ENCODE measurements around the gene CCDC83. TPM values are rescaled to one million over a fixed set of nuclear protein-coding genes. Genes with fewer than 3 reads are reported as not detected.

CCDC83 gene
- total and polyA plus RNA-seq, 2 experiments from 2014 or later = not detected

DNA sequence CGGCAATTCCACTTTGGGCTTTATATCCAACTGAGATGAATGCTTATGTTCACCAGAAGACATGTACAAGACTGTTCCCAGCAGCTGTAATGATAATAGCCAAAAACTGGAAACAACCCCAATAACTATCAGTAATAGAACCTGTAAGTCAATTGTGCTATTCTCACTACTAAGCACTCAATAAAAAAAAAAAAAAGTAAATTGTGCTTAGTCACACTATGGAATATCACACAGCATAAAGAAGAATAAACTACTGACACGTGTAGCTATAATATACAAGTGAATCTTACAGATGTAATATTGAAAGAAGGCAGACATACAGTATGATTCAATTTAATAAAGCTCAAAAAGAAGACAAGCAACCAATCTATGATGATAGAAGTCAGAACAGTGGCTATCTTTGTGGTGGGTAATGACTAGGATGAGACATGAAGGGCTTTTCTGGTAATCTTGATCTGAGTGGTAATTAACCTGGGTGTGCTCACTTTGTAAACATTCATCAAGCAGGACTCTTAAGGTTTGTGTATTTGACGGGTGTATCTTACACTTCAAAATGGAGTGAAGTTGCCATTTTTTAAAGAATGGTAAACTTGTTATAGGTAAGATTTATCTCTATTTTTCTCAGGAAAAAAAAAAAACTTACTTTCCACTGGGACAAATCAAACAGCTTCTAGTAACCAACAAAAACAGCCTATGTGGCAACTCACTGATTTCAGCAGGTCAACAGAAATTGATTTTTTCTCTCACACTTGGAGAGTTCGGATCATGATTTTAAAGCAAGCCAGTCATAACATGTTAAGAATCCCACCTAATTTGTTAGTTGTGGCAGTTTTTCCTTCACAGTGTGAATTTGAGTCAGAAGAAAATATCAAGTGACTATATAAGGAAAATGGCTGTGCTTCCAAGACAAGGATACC is 84.2 kb downstream of the CCDC83 start:
- Histone ChIP-seq H3K4me3 (no peak overlapping the region), H3K36me3 (ENCODE audit: insufficient read depth) (no peaks in the 10 kb centered on the region), H3K27ac (ENCODE audit: low read depth) (no peak overlapping the region), H4K20me1 (replicated peaks; ENCODE audit: insufficient read depth) (no peaks in the 10 kb centered on the region), H2AFZ (no peak overlapping the region), H3K27me3 (ENCODE audit: insufficient read depth) (peaks cover 14% of the 10 kb centered on the region), H3K4me1 (ENCODE audit: insufficient read depth) (no peaks in the 10 kb centered on the region), H3K79me2 (replicated peaks; ENCODE audit: insufficient read depth) (no peaks in the 10 kb centered on the region), H3K4me2 (no peak overlapping the region), H3F3A (replicated peaks; ENCODE audit: low read depth) (no peaks in the 10 kb centered on the region), H3K9me2 (ENCODE audit: insufficient read depth) (no peaks in the 10 kb centered on the region; the same call in 1 of the 2 replicates)
- no peak overlapping the region for H3K27ac Mint-ChIP-seq
- DNase-seq (ENCODE audit: low spot score) (no peak), ATAC-seq (no peak)
- peaks cover 9% of the 10 kb centered on the region for H3K9me3 Mint-ChIP-seq
- TF ChIP-seq, protein P1, sequence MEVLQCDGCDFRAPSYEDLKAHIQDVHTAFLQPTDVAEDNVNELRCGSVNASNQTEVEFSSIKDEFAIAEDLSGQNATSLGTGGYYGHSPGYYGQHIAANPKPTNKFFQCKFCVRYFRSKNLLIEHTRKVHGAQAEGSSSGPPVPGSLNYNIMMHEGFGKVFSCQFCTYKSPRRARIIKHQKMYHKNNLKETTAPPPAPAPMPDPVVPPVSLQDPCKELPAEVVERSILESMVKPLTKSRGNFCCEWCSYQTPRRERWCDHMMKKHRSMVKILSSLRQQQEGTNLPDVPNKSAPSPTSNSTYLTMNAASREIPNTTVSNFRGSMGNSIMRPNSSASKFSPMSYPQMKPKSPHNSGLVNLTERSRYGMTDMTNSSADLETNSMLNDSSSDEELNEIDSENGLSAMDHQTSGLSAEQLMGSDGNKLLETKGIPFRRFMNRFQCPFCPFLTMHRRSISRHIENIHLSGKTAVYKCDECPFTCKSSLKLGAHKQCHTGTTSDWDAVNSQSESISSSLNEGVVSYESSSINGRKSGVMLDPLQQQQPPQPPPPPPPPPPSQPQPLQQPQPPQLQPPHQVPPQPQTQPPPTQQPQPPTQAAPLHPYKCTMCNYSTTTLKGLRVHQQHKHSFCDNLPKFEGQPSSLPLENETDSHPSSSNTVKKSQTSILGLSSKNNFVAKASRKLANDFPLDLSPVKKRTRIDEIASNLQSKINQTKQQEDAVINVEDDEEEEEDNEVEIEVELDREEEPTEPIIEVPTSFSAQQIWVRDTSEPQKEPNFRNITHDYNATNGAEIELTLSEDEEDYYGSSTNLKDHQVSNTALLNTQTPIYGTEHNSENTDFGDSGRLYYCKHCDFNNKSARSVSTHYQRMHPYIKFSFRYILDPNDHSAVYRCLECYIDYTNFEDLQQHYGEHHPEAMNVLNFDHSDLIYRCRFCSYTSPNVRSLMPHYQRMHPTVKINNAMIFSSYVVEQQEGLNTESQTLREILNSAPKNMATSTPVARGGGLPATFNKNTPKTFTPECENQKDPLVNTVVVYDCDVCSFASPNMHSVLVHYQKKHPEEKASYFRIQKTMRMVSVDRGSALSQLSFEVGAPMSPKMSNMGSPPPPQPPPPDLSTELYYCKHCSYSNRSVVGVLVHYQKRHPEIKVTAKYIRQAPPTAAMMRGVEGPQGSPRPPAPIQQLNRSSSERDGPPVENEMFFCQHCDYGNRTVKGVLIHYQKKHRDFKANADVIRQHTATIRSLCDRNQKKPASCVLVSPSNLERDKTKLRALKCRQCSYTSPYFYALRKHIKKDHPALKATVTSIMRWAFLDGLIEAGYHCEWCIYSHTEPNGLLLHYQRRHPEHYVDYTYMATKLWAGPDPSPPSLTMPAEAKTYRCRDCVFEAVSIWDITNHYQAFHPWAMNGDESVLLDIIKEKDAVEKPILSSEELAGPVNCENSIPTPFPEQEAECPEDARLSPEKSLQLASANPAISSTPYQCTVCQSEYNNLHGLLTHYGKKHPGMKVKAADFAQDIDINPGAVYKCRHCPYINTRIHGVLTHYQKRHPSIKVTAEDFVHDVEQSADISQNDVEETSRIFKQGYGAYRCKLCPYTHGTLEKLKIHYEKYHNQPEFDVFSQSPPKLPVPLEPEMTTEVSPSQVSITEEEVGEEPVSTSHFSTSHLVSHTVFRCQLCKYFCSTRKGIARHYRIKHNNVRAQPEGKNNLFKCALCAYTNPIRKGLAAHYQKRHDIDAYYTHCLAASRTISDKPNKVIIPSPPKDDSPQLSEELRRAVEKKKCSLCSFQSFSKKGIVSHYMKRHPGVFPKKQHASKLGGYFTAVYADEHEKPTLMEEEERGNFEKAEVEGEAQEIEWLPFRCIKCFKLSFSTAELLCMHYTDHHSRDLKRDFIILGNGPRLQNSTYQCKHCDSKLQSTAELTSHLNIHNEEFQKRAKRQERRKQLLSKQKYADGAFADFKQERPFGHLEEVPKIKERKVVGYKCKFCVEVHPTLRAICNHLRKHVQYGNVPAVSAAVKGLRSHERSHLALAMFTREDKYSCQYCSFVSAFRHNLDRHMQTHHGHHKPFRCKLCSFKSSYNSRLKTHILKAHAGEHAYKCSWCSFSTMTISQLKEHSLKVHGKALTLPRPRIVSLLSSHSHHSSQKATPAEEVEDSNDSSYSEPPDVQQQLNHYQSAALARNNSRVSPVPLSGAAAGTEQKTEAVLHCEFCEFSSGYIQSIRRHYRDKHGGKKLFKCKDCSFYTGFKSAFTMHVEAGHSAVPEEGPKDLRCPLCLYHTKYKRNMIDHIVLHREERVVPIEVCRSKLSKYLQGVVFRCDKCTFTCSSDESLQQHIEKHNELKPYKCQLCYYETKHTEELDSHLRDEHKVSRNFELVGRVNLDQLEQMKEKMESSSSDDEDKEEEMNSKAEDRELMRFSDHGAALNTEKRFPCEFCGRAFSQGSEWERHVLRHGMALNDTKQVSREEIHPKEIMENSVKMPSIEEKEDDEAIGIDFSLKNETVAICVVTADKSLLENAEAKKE (CRISPR knock-in tag; IDR thresholded peaks at IDR 0.05) = no peak
- no peak for TF ChIP-seq ZNF331 (CRISPR knock-in tag; IDR thresholded peaks at IDR 0.05; ENCODE audit: low read depth)
- TF ChIP-seq ZNF114 (CRISPR knock-in tag; IDR thresholded peaks at IDR 0.05) = no peak
- TF ChIP-seq, protein P2, sequence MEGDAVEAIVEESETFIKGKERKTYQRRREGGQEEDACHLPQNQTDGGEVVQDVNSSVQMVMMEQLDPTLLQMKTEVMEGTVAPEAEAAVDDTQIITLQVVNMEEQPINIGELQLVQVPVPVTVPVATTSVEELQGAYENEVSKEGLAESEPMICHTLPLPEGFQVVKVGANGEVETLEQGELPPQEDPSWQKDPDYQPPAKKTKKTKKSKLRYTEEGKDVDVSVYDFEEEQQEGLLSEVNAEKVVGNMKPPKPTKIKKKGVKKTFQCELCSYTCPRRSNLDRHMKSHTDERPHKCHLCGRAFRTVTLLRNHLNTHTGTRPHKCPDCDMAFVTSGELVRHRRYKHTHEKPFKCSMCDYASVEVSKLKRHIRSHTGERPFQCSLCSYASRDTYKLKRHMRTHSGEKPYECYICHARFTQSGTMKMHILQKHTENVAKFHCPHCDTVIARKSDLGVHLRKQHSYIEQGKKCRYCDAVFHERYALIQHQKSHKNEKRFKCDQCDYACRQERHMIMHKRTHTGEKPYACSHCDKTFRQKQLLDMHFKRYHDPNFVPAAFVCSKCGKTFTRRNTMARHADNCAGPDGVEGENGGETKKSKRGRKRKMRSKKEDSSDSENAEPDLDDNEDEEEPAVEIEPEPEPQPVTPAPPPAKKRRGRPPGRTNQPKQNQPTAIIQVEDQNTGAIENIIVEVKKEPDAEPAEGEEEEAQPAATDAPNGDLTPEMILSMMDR (conservative IDR thresholded peaks at IDR 0.05; ENCODE audit: low read depth in 2 of 2) = no peak
- no peak for TF ChIP-seq STAT1 (IDR thresholded peaks at IDR 0.05; ENCODE audit: unreplicated experiment)
- TF ChIP-seq EZH2phosphoT487 (IDR thresholded peaks at IDR 0.05; ENCODE audit: unreplicated experiment) = no peak
- TF ChIP-seq REST (IDR thresholded peaks at IDR 0.05; ENCODE audit: unreplicated experiment) = no peak
- TF ChIP-seq EZH2 (IDR thresholded peaks at IDR 0.05; ENCODE audit: low read depth, unreplicated experiment) = no peak
- no peak for TF ChIP-seq POLR2AphosphoS5 (IDR thresholded peaks at IDR 0.05; ENCODE audit: low read depth)
- no peak for TF ChIP-seq NANOG (IDR thresholded peaks at IDR 0.05; ENCODE audit: borderline replicate concordance)
- no peak for TF ChIP-seq CREB1 (CRISPR knock-in tag; IDR thresholded peaks at IDR 0.05; ENCODE audit: low read depth)
- no peak for TF ChIP-seq ETS1 (IDR thresholded peaks at IDR 0.05)
- no peak for TF ChIP-seq JUNB (IDR thresholded peaks at IDR 0.05; ENCODE audit: unreplicated experiment)
- H3K36me3 Mint-ChIP-seq (ENCODE audit: low read depth) = peaks cover 10% of the 10 kb centered on the region
- no peak overlapping the region for H3K4me3 Mint-ChIP-seq
- H3K27me3 Mint-ChIP-seq (ENCODE audit: insufficient read depth, low read depth, poor library complexity) = peaks cover 7% of the 10 kb centered on the region
- H3K4me1 Mint-ChIP-seq = no peaks in the 10 kb centered on the region; the same call in 2 of the 3 replicates
